Left ventricle myocardium superior (tissue), 1 donor: Measurements from ENCODE around the gene CNOT3. TPM values are rescaled to one million over a fixed set of nuclear protein-coding genes. Genes with fewer than 3 reads are reported as not detected.
"Not testable (repeated sequence)": the region's sequence is repeated elsewhere in the genome, so short reads cannot be mapped to it uniquely, and the experiment has no call there.

Experiments
- ATAC-seq: fragments of 200-7000 bp; cut with Tn5 transposase; one replicate; pipeline ENCODE4 v1.9.1; 2020; ENCODE audit warnings: mild to moderate bottlenecking, moderate library complexity
- DNase-seq: peaks from one replicate; pipeline ENCODE4 v3.0.0-alpha.2; 2020
- intact Hi-C: fragments of 100-400 bp; cut with micrococcal nuclease; formaldehyde crosslinking; loops from one replicate; pipeline ENCODE4 v1.11.0; 2022
- total RNA-seq: library from RNA; stranded (reverse); fragmentation: NEBNext Ultra II Directional; extraction: Animal tissue kit (Norgen Biotek cat#: 25700); gene quantifications from one replicate; pipeline ENCODE4 v1.2.1, GENCODE V29; 2021
- donor health status: DM: no; HTN: yes; CAD: no; lungs with severe emphysema.

CNOT3 gene
- total RNA-seq, 1 donor from 2014 or later, result 23.2 TPM

GRCh38 chr19:54186934-54187381, 49.4 kb downstream of the CNOT3 start:
- no peak for ATAC-seq
- peak; percentile 19 for DNase-seq
- intact Hi-C loops, result no loop called here

GRCh38 chr19:54188215-54188871, 50.8 kb downstream of the CNOT3 start:
- ATAC-seq (no peak), DNase-seq (no peak)
- intact Hi-C loops, result no loop called here

- ATAC-seq (peak; percentile 6), DNase-seq (no peak)
- intact Hi-C loops, result no loop called here
Observed at GRCh38 chr19:54189145-54189734, 51.7 kb downstream of the CNOT3 start, which contains the start of gene MBOAT7. MBOAT7 (minus strand) TSS chr19:54189580; CDS start chr19:54188508, 1,072 bp downstream.

- intact Hi-C loops, result no loop called here
- DNase-seq (peak; percentile 100), ATAC-seq (peak; percentile 79)
Observed at GRCh38 chr19:54189735-54190502, 52.4 kb downstream of the CNOT3 start.

- DNase-seq (peak; percentile 100), ATAC-seq (peak; percentile 77)
- intact Hi-C loops, result no loop called here
Observed at GRCh38 chr19:54190503-54191010, 53.0 kb downstream of the CNOT3 start.

GRCh38 chr19:54191011-54191810, 53.6 kb downstream of the CNOT3 start, which contains the start of gene TSEN34:
TSEN34 (plus strand) TSS chr19:54191308; CDS start chr19:54191365, 57 bp downstream.
- peak; percentile 53 for ATAC-seq
- intact Hi-C loops, result no loop called here
- peak; percentile 95 for DNase-seq

- no peak for ATAC-seq
- intact Hi-C loops, result no loop called here
Observed at GRCh38 chr19:54191811-54192453, 54.4 kb downstream of the CNOT3 start.

GRCh38 chr19:54193011-54193410, 55.4 kb downstream of the CNOT3 start:
- intact Hi-C loops, result no loop called here
- no peak for ATAC-seq

More at GRCh38 chr19:54191811-54192453, 54.4 kb downstream of the CNOT3 start:
- no peak for DNase-seq

GRCh38 chr19:54194463-54194862, 56.9 kb downstream of the CNOT3 start:
- ATAC-seq, intact Hi-C loops, DNase-seq: not testable (repeated sequence)

More at GRCh38 chr19:54193011-54193410, 55.4 kb downstream of the CNOT3 start:
- no peak for DNase-seq

GRCh38 chr19:54196536-54196935, 59.0 kb downstream of the CNOT3 start:
- ATAC-seq, result no peak
- DNase-seq, result no peak
- intact Hi-C loops, result no loop called here

- DNase-seq (no peak), ATAC-seq (no peak)
- intact Hi-C loops, result no loop called here
Observed at GRCh38 chr19:54197121-54197520, 59.6 kb downstream of the CNOT3 start.

- no peak for DNase-seq
- ATAC-seq, result no peak
- intact Hi-C loops, result no loop called here
Observed at GRCh38 chr19:54199401-54199800, 61.8 kb downstream of the CNOT3 start.

GRCh38 chr19:54201172-54201701, 63.7 kb downstream of the CNOT3 start:
- intact Hi-C loops, result no loop called here
- no peak for ATAC-seq
- no peak for DNase-seq

- DNase-seq, result no peak
- no peak for ATAC-seq
- intact Hi-C loops, result no loop called here
Observed at GRCh38 chr19:54201980-54202379, 64.4 kb downstream of the CNOT3 start.

- intact Hi-C loops, result no loop called here
- ATAC-seq (no peak), DNase-seq (no peak)
Observed at GRCh38 chr19:54203151-54203611, 65.6 kb downstream of the CNOT3 start.

GRCh38 chr19:54204767-54205468, 67.4 kb downstream of the CNOT3 start:
- intact Hi-C loops, result no loop called here
- no peak for ATAC-seq
- DNase-seq, result no peak
